CD4-positive, alpha-beta memory T cell (primary cell): ENCODE measurements around the gene CACNA1H. TPM values are rescaled to one million over a fixed set of nuclear protein-coding genes. Genes with fewer than 3 reads are reported as not detected.

ENCODE experiments used
- CTCF ChIA-PET: fragments of 350-600 bp; sonication (Branson Sonifier 250); formaldehyde crosslinking; loops from one replicate; lab custom pipeline; 2021; ENCODE audit warnings: inconsistent platforms; ENCODE audit not compliant: partially characterized antibody; lab: Charles Lee
- POLR2A ChIA-PET: fragments of 350-600 bp; sonication (Branson Sonifier 250); formaldehyde crosslinking; loops from one replicate; lab custom pipeline; 2021; ENCODE audit not compliant: partially characterized antibody; lab: Charles Lee
- DNase-seq, 5 donors: peaks; one replicate each; pipeline versions ENCODE4 v3.0.0 to v3.0.0-alpha.2; 2020 to 2022; ENCODE audit warnings: mixed read lengths in 1 of 5
- H3K27ac ChIP-seq: one replicate; pipeline ENCODE4 v1.7.0; 2013; ENCODE audit warnings: low read depth, low read length
- H3K27me3 ChIP-seq: 2 replicates; pipeline ENCODE4 v1.7.0; 2013; ENCODE audit warnings: mild to moderate bottlenecking, low read length, moderate library complexity; ENCODE audit not compliant: insufficient read depth
- H3K36me3 ChIP-seq: 2 replicates; pipeline ENCODE4 v1.7.0; 2013; ENCODE audit warnings: mild to moderate bottlenecking, low read length, moderate library complexity; ENCODE audit not compliant: insufficient read depth
- H3K4me1 ChIP-seq: 2 replicates; pipeline ENCODE4 v1.7.0; 2013; ENCODE audit warnings: mild to moderate bottlenecking, low read length, moderate library complexity; ENCODE audit not compliant: insufficient read depth
- H3K4me3 ChIP-seq, 2 donors: one replicate each; pipeline ENCODE4 v1.7.0; 2013; ENCODE audit warnings: low read length in 2 of 2, mild to moderate bottlenecking in 1 of 2
- H3K9me3 ChIP-seq, 2 donors: one replicate each; pipeline ENCODE4 v1.7.0; 2013; ENCODE audit warnings: low read length in 2 of 2, control low read depth in 1 of 2; ENCODE audit not compliant: control insufficient read depth in 1 of 2
- H3K27ac Mint-ChIP-seq, 7 donors: one replicate each; pipeline ENCODE4 v1.8.0; 2020 to 2021; ENCODE audit warnings: mixed read lengths in 7 of 7, mild to moderate bottlenecking in 6 of 7, inconsistent platforms in 3 of 7, moderate library complexity in 3 of 7
- H3K27me3 Mint-ChIP-seq, 2 donors: one replicate each; pipeline ENCODE4 v1.8.0; 2020 to 2021; ENCODE audit warnings: mixed read lengths in 2 of 2
- H3K36me3 Mint-ChIP-seq, 2 donors: one replicate each; pipeline ENCODE4 v1.8.0; 2020 to 2021; ENCODE audit warnings: mixed read lengths in 2 of 2, inconsistent platforms in 1 of 2, mild to moderate bottlenecking in 1 of 2
- H3K4me1 Mint-ChIP-seq, 4 donors: one replicate each; pipeline ENCODE4 v1.8.0; 2020 to 2021; ENCODE audit warnings: mixed read lengths in 4 of 4, mild to moderate bottlenecking in 1 of 4
- H3K4me3 Mint-ChIP-seq, 8 donors: one replicate each; pipeline ENCODE4 v1.8.0; 2020 to 2021; ENCODE audit warnings: mixed read lengths in 8 of 8, mild to moderate bottlenecking in 7 of 8, moderate library complexity in 6 of 8, inconsistent platforms in 3 of 8
- H3K9me3 Mint-ChIP-seq, 8 donors: one replicate each; pipeline ENCODE4 v1.8.0; 2020 to 2021; ENCODE audit warnings: mixed read lengths in 8 of 8, mild to moderate bottlenecking in 5 of 8, inconsistent platforms in 3 of 8, moderate library complexity in 1 of 8
- intact Hi-C: fragments of 100-400 bp; cut with micrococcal nuclease; formaldehyde crosslinking; loops from one replicate; pipeline ENCODE4 v1.15.1; 2023
- polyA plus RNA-seq, 2 donors: library from polyadenylated mRNA; unstranded; fragments of 300-500 nt; fragmentation: Illumina TruSeq; gene quantifications; one replicate each; pipeline ENCODE4 v1.2.3, GENCODE V29; 2021
- total RNA-seq, 2 experiments: library from RNA; stranded (reverse); gene quantifications; one replicate each; pipeline ENCODE4 v1.2.3, GENCODE V29; 2021

CACNA1H gene
- total and polyA plus RNA-seq, 4 experiments from 2014 or later, result 0.48 to 2.1 (median 1.5) TPM

DNA sequence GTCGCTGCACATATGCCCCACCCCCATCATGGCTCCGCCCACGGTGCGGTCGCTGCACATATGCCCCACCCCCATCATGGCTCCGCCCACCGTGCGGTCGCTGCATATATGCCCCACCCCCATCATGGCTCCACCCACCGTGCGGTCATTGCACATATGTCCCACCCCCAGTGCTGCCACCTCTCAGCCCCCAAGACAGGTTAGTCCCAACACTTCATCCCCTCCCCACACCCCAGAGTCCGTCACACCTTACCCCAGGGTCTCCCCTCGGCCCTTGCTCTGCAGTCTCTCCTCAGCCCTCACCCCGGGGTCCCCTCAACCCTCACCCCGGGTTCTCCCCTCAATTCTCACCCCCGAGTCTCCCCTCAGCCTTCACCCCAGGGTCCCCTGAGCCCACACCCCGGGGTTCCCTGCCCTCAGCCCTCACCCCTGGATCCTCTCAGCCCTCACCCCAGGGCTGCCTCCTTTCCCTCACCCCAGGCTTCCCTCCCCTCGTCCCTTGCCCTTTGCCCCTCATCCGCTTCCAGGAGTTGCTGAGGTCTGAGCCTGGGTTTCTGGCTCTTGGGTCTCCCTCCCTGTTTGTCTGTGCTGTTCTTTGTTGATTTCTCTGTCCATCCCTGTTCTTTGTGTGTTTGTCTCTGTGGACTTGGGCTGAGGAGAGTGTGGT lies 46.6 kb downstream of the CACNA1H start:
- no peak for DNase-seq
- Mint-ChIP-seq H3K27ac (peak overlapping the region in 1 of 7 donors; percentile 59), H3K4me3 (no peak overlapping the region), H3K9me3 (no peaks in the 10 kb centered on the region), H3K4me1 (peaks cover 0 to 3% (median 0%) of the 10 kb centered on the region in 4 donors), H3K27me3 (no peaks in the 10 kb centered on the region), H3K36me3 (no peaks in the 10 kb centered on the region)
- ChIA-PET CTCF (no interaction called here), POLR2A (no interaction called here)
- Histone ChIP-seq H3K9me3 (no peaks in the 10 kb centered on the region), H3K27me3 (no peaks in the 10 kb centered on the region), H3K4me1 (no peaks in the 10 kb centered on the region), H3K4me3 (no peak overlapping the region), H3K27ac (no peak overlapping the region), H3K36me3 (no peaks in the 10 kb centered on the region)
- intact Hi-C loops, result no loop called here

GRCh38 chr16:1200014-1200627 lies 47.2 kb downstream of the CACNA1H start:
- Mint-ChIP-seq H3K27ac (peak overlapping the region in 1 of 7 donors; percentile 59), H3K27me3 (no peaks in the 10 kb centered on the region), H3K9me3 (no peaks in the 10 kb centered on the region), H3K4me1 (peaks cover 0 to 3% (median 0%) of the 10 kb centered on the region in 4 donors), H3K36me3 (no peaks in the 10 kb centered on the region), H3K4me3 (no peak overlapping the region)
- Histone ChIP-seq H3K4me1 (no peaks in the 10 kb centered on the region), H3K9me3 (no peaks in the 10 kb centered on the region), H3K36me3 (no peaks in the 10 kb centered on the region), H3K27me3 (no peaks in the 10 kb centered on the region), H3K27ac (no peak overlapping the region), H3K4me3 (no peak overlapping the region)
- intact Hi-C loops, result no loop called here
- DNase-seq, result no peak
- ChIA-PET POLR2A (no interaction called here), CTCF (no interaction called here)

DNA sequence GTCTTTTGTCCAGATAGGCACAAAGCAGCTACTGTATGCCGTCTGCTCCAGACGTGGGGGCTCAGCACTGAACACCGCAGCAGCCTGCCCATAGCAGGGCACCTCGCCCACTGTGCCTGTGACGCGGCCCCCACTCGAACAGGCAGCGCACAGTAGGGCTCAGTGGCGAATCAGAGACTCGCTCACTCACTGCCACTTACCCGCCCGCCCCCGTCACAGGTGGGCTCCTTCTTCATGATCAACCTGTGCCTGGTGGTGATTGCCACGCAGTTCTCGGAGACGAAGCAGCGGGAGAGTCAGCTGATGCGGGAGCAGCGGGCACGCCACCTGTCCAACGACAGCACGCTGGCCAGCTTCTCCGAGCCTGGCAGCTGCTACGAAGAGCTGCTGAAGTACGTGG lies 48.5 kb downstream of the CACNA1H start:
- Histone ChIP-seq H3K4me1 (no peaks in the 10 kb centered on the region), H3K36me3 (no peaks in the 10 kb centered on the region), H3K9me3 (no peaks in the 10 kb centered on the region), H3K4me3 (no peak overlapping the region), H3K27ac (no peak overlapping the region), H3K27me3 (no peaks in the 10 kb centered on the region)
- intact Hi-C loops, result no loop called here
- CTCF ChIA-PET, result no interaction called here
- DNase-seq, result no peak
- Mint-ChIP-seq H3K36me3 (no peaks in the 10 kb centered on the region), H3K4me1 (peaks cover 0 to 3% (median 0%) of the 10 kb centered on the region in 4 donors), H3K4me3 (no peak overlapping the region), H3K27me3 (no peaks in the 10 kb centered on the region), H3K27ac (no peak overlapping the region), H3K9me3 (no peaks in the 10 kb centered on the region)
- POLR2A ChIA-PET, result no interaction called here

DNA sequence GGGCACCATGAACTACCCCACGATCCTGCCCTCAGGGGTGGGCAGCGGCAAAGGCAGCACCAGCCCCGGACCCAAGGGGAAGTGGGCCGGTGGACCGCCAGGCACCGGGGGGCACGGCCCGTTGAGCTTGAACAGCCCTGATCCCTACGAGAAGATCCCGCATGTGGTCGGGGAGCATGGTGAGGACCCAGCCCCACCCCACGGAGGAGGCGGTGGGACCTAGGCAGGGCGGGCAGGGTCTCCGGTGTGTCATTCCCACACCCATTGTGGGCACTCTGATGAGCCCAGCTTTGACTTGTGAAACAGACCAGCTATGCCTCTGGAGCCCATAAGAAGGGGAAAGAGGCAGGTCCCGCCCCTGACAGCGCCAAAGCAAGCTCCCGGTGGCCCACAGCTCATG lies 49.4 kb downstream of the CACNA1H start:
- no peak overlapping the region for H3K27ac ChIP-seq
- H3K4me3 ChIP-seq, result no peak overlapping the region
- H3K27me3 ChIP-seq, result no peaks in the 10 kb centered on the region
- no peak overlapping the region for H3K4me3 Mint-ChIP-seq
- H3K36me3 Mint-ChIP-seq, result no peaks in the 10 kb centered on the region
- intact Hi-C loops, result no loop called here
- no peaks in the 10 kb centered on the region for H3K36me3 ChIP-seq
- no peaks in the 10 kb centered on the region for H3K4me1 ChIP-seq
- DNase-seq, result no peak
- CTCF ChIA-PET, result no interaction called here
- peaks cover 0 to under 1% (median 0%) of the 10 kb centered on the region in 4 donors for H3K4me1 Mint-ChIP-seq
- H3K9me3 Mint-ChIP-seq, result no peaks in the 10 kb centered on the region
- no peaks in the 10 kb centered on the region for H3K9me3 ChIP-seq
- no peaks in the 10 kb centered on the region for H3K27me3 Mint-ChIP-seq
- POLR2A ChIA-PET, result no interaction called here
- no peak overlapping the region for H3K27ac Mint-ChIP-seq

GRCh38 chr16:1204933-1205332 lies 52.0 kb downstream of the CACNA1H start:
- Mint-ChIP-seq H3K4me3 (no peak overlapping the region), H3K4me1 (peaks cover 0 to 4% (median 0%) of the 10 kb centered on the region in 4 donors), H3K27ac (no peak overlapping the region), H3K27me3 (peaks cover 0 to 2% of the 10 kb centered on the region in 2 donors), H3K9me3 (no peaks in the 10 kb centered on the region), H3K36me3 (no peaks in the 10 kb centered on the region)
- no peak for DNase-seq
- Histone ChIP-seq H3K4me3 (no peak overlapping the region), H3K27ac (no peak overlapping the region), H3K4me1 (no peaks in the 10 kb centered on the region), H3K27me3 (no peaks in the 10 kb centered on the region), H3K9me3 (no peaks in the 10 kb centered on the region), H3K36me3 (no peaks in the 10 kb centered on the region)
- intact Hi-C loops, result no loop called here
- POLR2A ChIA-PET, result no interaction called here
- CTCF ChIA-PET, result no interaction called here

DNA sequence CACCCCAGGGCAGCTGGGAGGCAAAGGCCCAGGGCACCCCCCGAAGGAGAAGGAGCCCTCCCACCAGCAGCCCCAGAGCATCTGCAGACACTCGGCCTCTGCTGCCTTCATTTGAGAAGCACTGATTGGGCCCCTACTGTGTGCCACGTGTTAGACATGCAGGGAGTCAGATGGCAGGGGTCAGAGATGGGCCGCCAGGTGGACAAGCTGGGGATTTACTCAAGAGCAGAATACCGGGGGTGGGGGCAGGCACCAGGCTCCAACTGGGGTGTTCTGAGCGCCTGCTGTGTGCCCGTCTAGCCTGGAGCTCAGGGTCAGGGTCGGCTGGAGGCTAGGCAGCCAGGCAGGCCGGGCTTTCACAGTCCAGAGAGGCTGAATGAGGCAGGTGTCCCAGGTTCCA lies 53.4 kb downstream of the CACNA1H start:
- Mint-ChIP-seq H3K27ac (no peak overlapping the region), H3K27me3 (peaks cover 0 to 2% of the 10 kb centered on the region in 2 donors), H3K4me1 (peaks cover 0 to 4% (median 0%) of the 10 kb centered on the region in 4 donors), H3K9me3 (no peaks in the 10 kb centered on the region), H3K36me3 (no peaks in the 10 kb centered on the region), H3K4me3 (no peak overlapping the region)
- H3K36me3 ChIP-seq, result no peaks in the 10 kb centered on the region
- H3K9me3 ChIP-seq, result no peaks in the 10 kb centered on the region
- H3K4me3 ChIP-seq, result no peak overlapping the region
- POLR2A ChIA-PET, result no interaction called here
- no peak overlapping the region for H3K27ac ChIP-seq
- H3K4me1 ChIP-seq, result no peaks in the 10 kb centered on the region
- H3K27me3 ChIP-seq, result no peaks in the 10 kb centered on the region
- CTCF ChIA-PET, result no interaction called here
- DNase-seq, result no peak
- intact Hi-C loops, result no loop called here

- Mint-ChIP-seq H3K36me3 (no peaks in the 10 kb centered on the region), H3K4me3 (peak overlapping the region in 6 of 8 donors; percentile 20 to 77 (median 52)), H3K9me3 (no peaks in the 10 kb centered on the region), H3K27me3 (peaks cover 0 to 2% of the 10 kb centered on the region in 2 donors), H3K27ac (no peak overlapping the region), H3K4me1 (peaks cover 0 to 4% (median 0%) of the 10 kb centered on the region in 4 donors)
- intact Hi-C loops, result no loop called here
- Histone ChIP-seq H3K4me3 (no peak overlapping the region), H3K27ac (no peak overlapping the region), H3K9me3 (no peaks in the 10 kb centered on the region), H3K27me3 (no peaks in the 10 kb centered on the region), H3K36me3 (no peaks in the 10 kb centered on the region), H3K4me1 (no peaks in the 10 kb centered on the region)
- CTCF ChIA-PET, result no interaction called here
- POLR2A ChIA-PET, result no interaction called here
- DNase-seq, result peak; percentile 6 to 49 (median 38)
Measured at GRCh38 chr16:1206786-1207185, 53.9 kb downstream of the CACNA1H start.
